HG02588 (cell line): Measurements from ENCODE around the gene TMEM87A.

Experiments
- ATAC-seq: cut with Tn5 transposase; IDR thresholded peaks from one replicate; pipeline ENCODE4 v1.9.1; 2021; ENCODE audit warnings: mild to moderate bottlenecking, moderate library complexity; ENCODE audit not compliant: unreplicated experiment

TMEM87A gene

DNA sequence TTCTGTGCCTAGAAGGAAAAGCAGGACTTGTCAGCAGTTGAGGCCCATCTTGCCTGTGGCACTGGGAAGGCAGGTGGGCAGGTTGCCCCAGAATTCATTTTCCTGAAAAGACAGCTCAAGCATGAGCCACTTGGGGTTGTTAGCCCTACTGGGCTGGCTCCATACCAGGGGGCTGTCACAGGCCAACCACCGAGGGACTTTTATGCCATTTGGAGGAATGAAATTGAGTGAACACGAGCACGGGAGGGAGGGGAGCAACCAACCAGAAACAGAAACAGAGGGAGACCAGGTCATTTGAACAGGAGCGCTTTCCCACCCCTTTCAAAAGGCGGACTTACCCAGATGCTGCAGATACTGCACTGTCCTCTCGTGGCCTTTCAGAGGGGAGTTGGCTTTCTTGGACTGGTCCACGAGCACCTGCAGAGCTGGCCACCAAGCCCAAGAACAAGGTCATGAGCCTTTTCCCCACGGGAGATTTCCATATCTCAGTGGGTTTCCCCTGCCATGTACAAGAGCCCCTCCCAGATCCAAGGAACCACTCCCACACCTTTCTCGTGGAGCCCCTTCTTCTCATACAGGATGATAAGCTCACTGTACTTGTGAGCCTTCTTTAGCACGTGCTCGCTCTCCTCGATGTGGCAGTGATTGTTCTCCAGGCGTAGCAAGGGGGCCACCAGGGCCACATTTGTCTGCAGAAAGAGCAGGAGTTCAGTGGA lies 106.8 kb downstream of the TMEM87A start:
- ATAC-seq: no peak

DNA sequence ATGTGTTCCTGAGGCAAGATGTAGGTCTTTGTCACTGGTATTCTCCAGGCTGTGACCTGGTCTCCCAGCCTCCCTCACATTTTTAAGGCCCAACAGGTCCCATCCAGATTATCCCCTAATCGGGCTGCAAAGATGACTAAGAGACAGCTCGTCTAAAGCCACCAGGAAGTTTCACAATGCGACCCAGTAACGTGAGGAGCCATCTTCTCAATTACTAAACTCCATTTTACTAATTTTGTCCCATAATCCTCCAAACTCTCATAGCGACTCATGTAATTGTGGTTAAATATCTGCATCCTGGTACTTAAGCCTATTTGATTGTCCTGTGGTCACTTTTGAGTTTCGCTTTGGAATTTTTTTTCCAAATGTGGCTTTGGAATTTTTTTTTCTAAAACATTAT lies 108.1 kb downstream of the TMEM87A start:
- ATAC-seq: no peak

DNA sequence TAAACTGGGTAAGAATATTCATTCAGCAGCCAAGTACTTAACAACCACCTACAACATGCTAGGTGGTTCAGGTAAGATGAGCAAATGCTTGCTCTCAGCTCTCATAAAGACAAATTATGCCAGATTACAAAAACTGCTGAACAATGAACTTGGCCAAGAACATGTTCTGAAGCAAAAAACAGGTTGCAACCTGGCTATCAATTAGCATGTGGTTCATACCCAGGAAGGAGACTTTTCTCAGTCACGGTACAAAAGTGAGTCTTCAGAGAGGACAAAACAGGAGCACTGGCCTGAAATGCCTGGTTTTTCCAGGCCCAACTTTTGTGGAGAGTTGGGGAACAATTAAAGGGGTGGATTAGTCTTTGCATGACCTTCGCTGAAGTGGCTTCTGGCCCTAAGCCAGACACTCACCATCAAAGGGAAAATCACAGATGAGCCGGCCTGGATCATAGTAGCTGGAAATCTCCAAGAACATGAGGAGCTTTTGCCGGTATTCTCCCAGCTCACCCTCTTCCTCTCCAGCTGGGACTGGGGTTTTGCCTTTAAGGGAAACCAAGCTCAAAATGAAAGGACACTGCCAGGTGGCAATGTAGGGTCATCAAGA lies 109.2 kb downstream of the TMEM87A start:
- ATAC-seq: no peak

DNA sequence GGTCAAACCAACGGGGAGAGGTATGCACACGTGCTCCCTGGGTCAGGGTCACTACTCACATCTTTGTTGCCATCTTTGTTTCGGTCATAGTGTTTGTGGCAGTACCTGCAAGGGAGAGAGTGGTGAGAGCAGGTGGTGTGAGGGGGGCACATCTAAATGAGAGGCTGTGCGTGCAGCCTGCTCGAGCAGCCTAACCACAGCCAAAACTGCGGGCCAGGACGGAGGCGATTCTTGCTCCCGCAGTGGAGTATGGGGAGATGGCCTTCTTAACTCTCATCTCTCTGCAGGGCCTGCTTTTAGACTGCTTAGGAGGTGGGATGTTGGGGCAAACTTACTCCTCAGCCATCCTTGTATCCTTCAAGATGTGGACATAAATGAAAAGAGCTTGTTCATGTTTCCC lies 109.9 kb downstream of the TMEM87A start:
- no peak for ATAC-seq
